CMK (cell line): ENCODE data around the gene CYP2J2.
"Not testable (repeated sequence)": the region's sequence is repeated elsewhere in the genome, so short reads cannot be mapped to it uniquely, and the experiment has no call there.

Experiments
- DNase-seq: peaks from one replicate; pipeline ENCODE4 v3.0.0-alpha.2; 2010; ENCODE audit warnings: low read depth

The CYP2J2 gene

GRCh38 chr1:59857679-59858354 lies 68.8 kb downstream of the CYP2J2 start:
- DNase-seq, result no peak

GRCh38 chr1:59856725-59857338 lies 69.7 kb downstream of the CYP2J2 start:
- DNase-seq, result no peak

GRCh38 chr1:59855297-59855696 lies 71.3 kb downstream of the CYP2J2 start:
- DNase-seq, result not testable (repeated sequence)

- DNase-seq, result no peak
Measured at GRCh38 chr1:59852117-59852516, 74.5 kb downstream of the CYP2J2 start.

- no peak for DNase-seq
Measured at GRCh38 chr1:59846895-59847282, 79.7 kb downstream of the CYP2J2 start.

- no peak for DNase-seq
Measured at GRCh38 chr1:59846209-59846894, 80.2 kb downstream of the CYP2J2 start.

- no peak for DNase-seq
Measured at GRCh38 chr1:59845091-59845490, 81.5 kb downstream of the CYP2J2 start.
